Gastrocnemius medialis (tissue), 4 donors: ENCODE measurements around the gene PDE9A. TPM values are rescaled to one million over a fixed set of nuclear protein-coding genes. Genes with fewer than 3 reads are reported as not detected.

ENCODE experiments used
- ATAC-seq, 2 donors: fragments of 150-250 bp; one replicate each; pipeline ENCODE4 v1.9.1; 2016
- DNase-seq, 2 donors: peaks; one replicate each; pipeline ENCODE4 v3.0.0-alpha.2; 2019
- H3K27ac ChIP-seq, 4 donors: fragments of 200-600 bp; sonication (generic); 1 replicate in 1 of 4; 2 replicates in 3 of 4; pipeline ENCODE4 v1.5.1; 2016 to 2018; ENCODE audit warnings: mild to moderate bottlenecking in 2 of 4, moderate library complexity in 1 of 4
- H3K27me3 ChIP-seq, 3 donors: fragments of 200-600 bp; sonication (generic) in 2 of 3; 1 replicate in 1 of 3; 2 replicates in 2 of 3; pipeline versions ENCODE4 v1.5.1 to v1.6.0; 2016 to 2019; ENCODE audit warnings: mild to moderate bottlenecking in 1 of 3, moderate library complexity in 1 of 3
- H3K36me3 ChIP-seq, 2 donors: fragments of 200-600 bp; sonication (generic) in 1 of 2; one replicate each; pipeline ENCODE4 v1.5.1; 2017 to 2018
- H3K4me1 ChIP-seq, 2 donors: fragments of 200-600 bp; sonication (generic) in 1 of 2; one replicate each; pipeline ENCODE4 v1.5.1; 2016 to 2017; ENCODE audit warnings: mild to moderate bottlenecking in 2 of 2
- H3K4me3 ChIP-seq, 4 donors: fragments of 200-600 bp; sonication (generic) in 3 of 4; 1 replicate in 1 of 4; 2 replicates in 3 of 4; pipeline ENCODE4 v1.5.1; 2016 to 2019; ENCODE audit warnings: mild to moderate bottlenecking in 2 of 4
- H3K9me3 ChIP-seq, 3 donors: fragments of 200-600 bp; sonication (generic) in 2 of 3; 1 replicate in 1 of 3; 2 replicates in 2 of 3; pipeline ENCODE4 v1.5.1; 2016 to 2019
- POLR2A ChIP-seq, 2 donors: fragments of 450-650 bp; IDR thresholded peaks; one replicate each; pipeline ENCODE4 v1.6.1; 2017; ENCODE audit warnings: antibody characterized with exemption in 2 of 2, mild to moderate bottlenecking in 2 of 2, moderate library complexity in 2 of 2
- in situ Hi-C, 4 donors: fragments of 200-750 bp; cut with MboI; loops; one replicate each; pipeline versions ENCODE4 v1.15.0 to v1.8.0; 2017; ENCODE audit warnings: low sequenced_read_pairs in 4 of 4
- intact Hi-C: fragments of 100-400 bp; cut with DNase I; formaldehyde crosslinking; loops from one replicate; pipeline ENCODE4 v1.15.1; 2023; ENCODE audit warnings: low total_unique reads
- total RNA-seq, 4 donors: library from RNA; depleted of rRNA; stranded (reverse); fragments of >200 nt; gene quantifications; one replicate each; pipeline versions ENCODE4 v1.1.0 to v1.2.3, GENCODE V29; 2016
- TF ChIP-seq, protein P1 (sequence below), 5 experiments: fragments of 450-650 bp in 3 of 5; fragments of 200-600 bp in 2 of 5; sonication (generic) in 2 of 5; IDR thresholded peaks in 4 of 5; conservative IDR thresholded peaks in 1 of 5; 1 replicate in 4 of 5; 2 replicates in 1 of 5; pipeline ENCODE4 v1.5.1; 2016 to 2019; ENCODE audit warnings: antibody characterized with exemption in 5 of 5, mild to moderate bottlenecking in 3 of 5, moderate library complexity in 3 of 5

PDE9A gene
- total RNA-seq, 4 donors from 2014 or later: 1.4 to 4.5 (median 1.8) TPM

DNA sequence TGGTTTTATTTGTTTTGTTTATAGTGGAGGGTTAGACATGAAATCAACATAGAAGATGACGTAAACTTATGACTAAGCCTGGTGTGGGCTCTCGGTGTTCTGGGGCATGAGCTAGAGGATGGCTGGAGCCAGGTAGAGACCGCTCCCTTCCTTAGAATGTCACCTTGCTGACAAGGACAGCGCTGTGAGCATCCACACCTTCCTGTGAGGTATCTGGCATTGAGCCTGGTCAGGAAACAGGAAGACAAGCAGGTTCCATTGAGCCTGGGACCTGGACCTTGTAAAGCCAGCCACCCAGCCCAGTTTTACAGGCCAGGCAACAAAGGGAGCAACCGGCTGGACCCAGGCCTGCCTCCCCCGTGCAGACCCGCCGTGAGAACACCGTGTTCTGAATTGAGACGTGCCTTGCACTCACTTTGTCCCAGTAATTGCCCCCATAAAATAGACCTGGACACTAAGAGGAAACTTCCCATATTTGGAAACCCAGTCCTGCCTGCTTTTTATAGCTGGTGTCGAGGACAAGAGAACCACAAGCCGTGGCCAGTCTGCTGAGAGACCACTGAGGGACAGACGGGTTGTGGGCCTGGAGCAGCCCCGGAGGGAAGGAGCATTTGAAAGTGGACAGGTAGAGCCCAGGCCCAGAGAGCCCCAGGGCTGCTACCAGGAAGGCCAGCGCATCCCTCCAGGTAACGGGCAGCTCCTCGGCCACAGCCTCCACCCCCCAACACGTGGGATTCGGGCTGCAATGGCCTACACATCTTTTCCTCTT lies 78.0 kb downstream of the PDE9A start:
- no peak overlapping the region for H3K4me3 ChIP-seq
- H3K27ac ChIP-seq: no peak overlapping the region
- H3K9me3 ChIP-seq: no peaks in the 10 kb centered on the region
- no peaks in the 10 kb centered on the region for H3K27me3 ChIP-seq
- no peak for ATAC-seq
- no peaks in the 10 kb centered on the region for H3K36me3 ChIP-seq
- in situ Hi-C loops: no loop called here
- no peak for TF ChIP-seq POLR2A (IDR thresholded peaks at IDR 0.05)
- no peak for DNase-seq
- intact Hi-C loops: no loop called here
- H3K4me1 ChIP-seq: no peaks in the 10 kb centered on the region

DNA sequence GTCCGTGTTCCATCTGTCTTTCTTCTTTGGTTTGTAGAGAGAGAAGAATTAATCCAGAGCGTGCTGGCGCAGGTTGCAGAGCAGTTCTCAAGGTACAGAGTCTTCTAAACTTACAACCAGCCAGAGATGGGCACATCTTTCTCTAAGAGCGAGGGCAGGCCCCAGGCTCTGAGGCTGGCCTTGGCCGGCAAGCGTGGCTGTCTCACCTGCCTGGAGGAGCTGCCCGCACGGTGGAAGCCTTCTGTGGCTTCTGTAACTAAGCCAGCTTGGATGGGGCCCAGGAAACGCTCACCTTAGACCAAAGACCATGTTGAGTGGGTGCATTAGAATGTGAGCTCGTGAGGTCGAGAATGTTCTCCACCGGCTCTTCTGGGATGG lies 78.6 kb downstream of the PDE9A start:
- TF ChIP-seq, protein P1, sequence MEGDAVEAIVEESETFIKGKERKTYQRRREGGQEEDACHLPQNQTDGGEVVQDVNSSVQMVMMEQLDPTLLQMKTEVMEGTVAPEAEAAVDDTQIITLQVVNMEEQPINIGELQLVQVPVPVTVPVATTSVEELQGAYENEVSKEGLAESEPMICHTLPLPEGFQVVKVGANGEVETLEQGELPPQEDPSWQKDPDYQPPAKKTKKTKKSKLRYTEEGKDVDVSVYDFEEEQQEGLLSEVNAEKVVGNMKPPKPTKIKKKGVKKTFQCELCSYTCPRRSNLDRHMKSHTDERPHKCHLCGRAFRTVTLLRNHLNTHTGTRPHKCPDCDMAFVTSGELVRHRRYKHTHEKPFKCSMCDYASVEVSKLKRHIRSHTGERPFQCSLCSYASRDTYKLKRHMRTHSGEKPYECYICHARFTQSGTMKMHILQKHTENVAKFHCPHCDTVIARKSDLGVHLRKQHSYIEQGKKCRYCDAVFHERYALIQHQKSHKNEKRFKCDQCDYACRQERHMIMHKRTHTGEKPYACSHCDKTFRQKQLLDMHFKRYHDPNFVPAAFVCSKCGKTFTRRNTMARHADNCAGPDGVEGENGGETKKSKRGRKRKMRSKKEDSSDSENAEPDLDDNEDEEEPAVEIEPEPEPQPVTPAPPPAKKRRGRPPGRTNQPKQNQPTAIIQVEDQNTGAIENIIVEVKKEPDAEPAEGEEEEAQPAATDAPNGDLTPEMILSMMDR (IDR thresholded peaks at IDR 0.05 in 4 of 5, conservative IDR thresholded peaks at IDR 0.05 in 1 of 5): no peak
- TF ChIP-seq POLR2A (IDR thresholded peaks at IDR 0.05): no peak
- in situ Hi-C loops (no loop called here), intact Hi-C loops (no loop called here)
- no peak for DNase-seq
- no peak for ATAC-seq
- Histone ChIP-seq H3K4me3 (no peak overlapping the region), H3K27ac (no peak overlapping the region), H3K36me3 (no peaks in the 10 kb centered on the region), H3K27me3 (no peaks in the 10 kb centered on the region), H3K9me3 (no peaks in the 10 kb centered on the region), H3K4me1 (no peaks in the 10 kb centered on the region)

DNA sequence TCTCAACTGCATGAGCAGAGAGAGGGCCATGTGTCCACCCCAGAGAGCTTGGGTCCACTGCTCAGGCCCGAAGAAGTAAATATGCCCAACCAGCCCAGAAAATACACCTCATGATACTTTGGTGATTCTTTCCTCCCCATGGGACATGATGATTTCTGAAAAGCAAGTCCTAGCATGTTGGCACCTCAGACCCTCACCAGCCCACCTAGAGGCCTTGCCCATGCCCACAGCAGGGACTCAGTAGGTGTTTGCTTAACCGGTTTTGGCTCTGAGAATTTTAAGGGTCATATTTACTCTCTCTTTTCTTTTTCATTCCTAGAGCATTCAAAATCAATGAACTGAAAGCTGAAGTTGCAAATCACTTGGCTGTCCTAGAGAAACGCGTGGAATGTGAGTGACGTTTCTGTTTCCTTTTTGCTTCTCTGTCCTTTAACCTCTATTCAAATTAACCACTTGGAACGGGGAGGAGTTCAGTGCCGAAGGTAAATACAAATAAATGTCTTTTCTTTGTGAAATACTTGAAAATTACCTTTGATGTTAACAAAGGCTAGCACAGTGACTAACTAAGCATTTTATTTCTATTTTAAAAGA lies 79.7 kb downstream of the PDE9A start:
- no peak for DNase-seq
- in situ Hi-C loops (no loop called here), intact Hi-C loops (no loop called here)
- no peaks in the 10 kb centered on the region for H3K9me3 ChIP-seq
- H3K36me3 ChIP-seq: no peaks in the 10 kb centered on the region
- H3K4me3 ChIP-seq: no peak overlapping the region
- no peaks in the 10 kb centered on the region for H3K4me1 ChIP-seq
- H3K27me3 ChIP-seq: no peaks in the 10 kb centered on the region
- TF ChIP-seq, protein P1 (IDR thresholded peaks at IDR 0.05 in 4 of 5, conservative IDR thresholded peaks at IDR 0.05 in 1 of 5): no peak
- TF ChIP-seq POLR2A (IDR thresholded peaks at IDR 0.05): no peak
- no peak for ATAC-seq
- no peak overlapping the region for H3K27ac ChIP-seq

DNA sequence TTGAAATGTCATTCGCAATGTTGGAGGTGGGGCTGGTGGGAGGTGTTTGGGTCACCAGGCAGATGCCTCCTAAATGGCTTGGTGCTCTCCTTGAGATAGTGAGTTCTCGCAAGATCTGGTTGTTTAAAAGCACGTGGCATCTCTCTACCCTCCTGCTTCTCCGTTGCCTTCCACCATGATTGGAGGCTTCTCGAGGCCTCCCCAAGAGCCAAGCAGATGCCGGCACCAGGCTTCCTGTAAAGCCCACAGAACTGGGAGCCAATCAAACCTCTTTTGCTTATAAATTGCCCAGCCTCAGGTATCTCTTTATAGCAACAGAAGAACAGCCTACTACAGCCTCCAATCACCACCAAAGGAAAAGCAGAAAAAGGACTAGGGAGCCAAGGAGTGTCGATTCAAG lies 80.5 kb downstream of the PDE9A start:
- H3K27ac ChIP-seq: no peak overlapping the region
- intact Hi-C loops (no loop called here), in situ Hi-C loops (no loop called here)
- ATAC-seq (no peak), DNase-seq (no peak)
- no peaks in the 10 kb centered on the region for H3K9me3 ChIP-seq
- no peak for TF ChIP-seq POLR2A (IDR thresholded peaks at IDR 0.05)
- TF ChIP-seq, protein P1 (IDR thresholded peaks at IDR 0.05 in 4 of 5, conservative IDR thresholded peaks at IDR 0.05 in 1 of 5): no peak
- H3K4me1 ChIP-seq: no peaks in the 10 kb centered on the region
- no peaks in the 10 kb centered on the region for H3K27me3 ChIP-seq
- no peak overlapping the region for H3K4me3 ChIP-seq
- no peaks in the 10 kb centered on the region for H3K36me3 ChIP-seq

DNA sequence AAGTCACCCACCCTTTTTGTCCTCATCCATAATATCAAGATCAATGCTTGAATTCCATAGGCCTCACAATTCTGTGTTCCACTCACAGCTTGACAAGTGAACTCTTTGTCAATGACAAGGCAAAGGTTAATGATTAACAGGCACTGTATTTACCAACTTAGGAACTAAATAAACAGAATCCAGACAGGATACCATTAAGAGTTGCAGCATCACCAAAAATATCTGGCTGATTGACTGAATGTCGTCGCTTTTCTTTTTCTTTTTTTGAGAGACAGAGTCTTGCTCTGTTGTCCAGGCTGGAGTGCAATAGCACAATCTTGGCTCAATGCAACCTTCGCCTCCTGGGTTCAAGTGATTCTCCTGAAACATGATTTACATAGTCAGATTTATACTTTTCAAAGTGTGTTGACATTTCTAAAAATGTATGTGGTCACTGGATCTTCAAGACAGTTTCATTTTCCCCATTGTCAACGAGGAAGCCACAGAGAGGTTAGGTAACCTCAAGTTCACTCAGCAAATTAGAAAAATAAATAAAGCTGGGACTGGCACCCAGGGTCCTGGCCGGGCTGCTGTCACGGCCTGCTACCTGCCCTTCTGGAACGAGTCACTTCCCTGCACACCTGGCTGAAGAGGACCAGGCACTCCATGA lies 81.0 kb downstream of the PDE9A start:
- H3K27ac ChIP-seq: no peak overlapping the region
- H3K4me1 ChIP-seq: no peaks in the 10 kb centered on the region
- H3K27me3 ChIP-seq: no peaks in the 10 kb centered on the region
- DNase-seq: no peak
- no peak for ATAC-seq
- TF ChIP-seq POLR2A (IDR thresholded peaks at IDR 0.05): no peak
- TF ChIP-seq, protein P1 (IDR thresholded peaks at IDR 0.05 in 4 of 5, conservative IDR thresholded peaks at IDR 0.05 in 1 of 5): no peak
- H3K36me3 ChIP-seq: no peaks in the 10 kb centered on the region
- no peak overlapping the region for H3K4me3 ChIP-seq
- H3K9me3 ChIP-seq: no peaks in the 10 kb centered on the region
- in situ Hi-C loops: no loop called here
- intact Hi-C loops: no loop called here
